Upper lobe of left lung (tissue), 4 donors: Measurements from ENCODE around the gene POLN.

Experiments
- EP300 ChIP-seq, 4 donors: sonication (generic); formaldehyde crosslinking; IDR thresholded peaks; one replicate each; pipeline ENCODE4 v1.5.1; 2017; ENCODE audit warnings: antibody characterized with exemption in 4 of 4, control low read depth in 2 of 4
- TF ChIP-seq, protein P1 (sequence below), 6 experiments: fragments of 450-650 bp in 4 of 6; fragments of 200-600 bp in 2 of 6; sonication (generic) in 2 of 6; IDR thresholded peaks; one replicate each; pipeline ENCODE4 v1.5.1; 2016 to 2019; ENCODE audit warnings: antibody characterized with exemption in 6 of 6

DNA sequence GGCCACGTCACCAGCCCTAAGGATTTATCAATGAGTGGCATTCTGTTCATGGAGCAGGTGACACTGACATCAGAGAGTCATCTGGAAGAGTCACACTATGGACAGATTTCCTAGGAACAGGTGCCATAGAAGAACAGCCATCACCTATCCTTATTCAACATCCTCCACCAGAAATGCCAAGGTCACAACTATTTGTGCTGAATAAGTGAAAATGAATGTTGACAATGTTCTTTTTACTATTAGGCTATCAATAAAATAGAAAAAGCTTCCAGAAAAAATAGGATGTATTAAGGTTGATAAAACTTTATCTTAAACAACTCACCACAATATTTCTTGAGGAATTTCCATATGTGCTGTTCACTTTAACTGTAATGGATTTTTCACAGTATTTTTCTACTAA, 62.9 kb downstream of the POLN start:
- TF ChIP-seq EP300 (IDR thresholded peaks at IDR 0.05) = no peak
- TF ChIP-seq, protein P1, sequence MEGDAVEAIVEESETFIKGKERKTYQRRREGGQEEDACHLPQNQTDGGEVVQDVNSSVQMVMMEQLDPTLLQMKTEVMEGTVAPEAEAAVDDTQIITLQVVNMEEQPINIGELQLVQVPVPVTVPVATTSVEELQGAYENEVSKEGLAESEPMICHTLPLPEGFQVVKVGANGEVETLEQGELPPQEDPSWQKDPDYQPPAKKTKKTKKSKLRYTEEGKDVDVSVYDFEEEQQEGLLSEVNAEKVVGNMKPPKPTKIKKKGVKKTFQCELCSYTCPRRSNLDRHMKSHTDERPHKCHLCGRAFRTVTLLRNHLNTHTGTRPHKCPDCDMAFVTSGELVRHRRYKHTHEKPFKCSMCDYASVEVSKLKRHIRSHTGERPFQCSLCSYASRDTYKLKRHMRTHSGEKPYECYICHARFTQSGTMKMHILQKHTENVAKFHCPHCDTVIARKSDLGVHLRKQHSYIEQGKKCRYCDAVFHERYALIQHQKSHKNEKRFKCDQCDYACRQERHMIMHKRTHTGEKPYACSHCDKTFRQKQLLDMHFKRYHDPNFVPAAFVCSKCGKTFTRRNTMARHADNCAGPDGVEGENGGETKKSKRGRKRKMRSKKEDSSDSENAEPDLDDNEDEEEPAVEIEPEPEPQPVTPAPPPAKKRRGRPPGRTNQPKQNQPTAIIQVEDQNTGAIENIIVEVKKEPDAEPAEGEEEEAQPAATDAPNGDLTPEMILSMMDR (IDR thresholded peaks at IDR 0.05) = no peak
